ENCODE measurements around the gene PDE4D.

The PDE4D gene

GRCh38 chr5:59486508-59486907, 407.0 kb downstream of the PDE4D start:
- TF ChIP-seq, protein P1, sequence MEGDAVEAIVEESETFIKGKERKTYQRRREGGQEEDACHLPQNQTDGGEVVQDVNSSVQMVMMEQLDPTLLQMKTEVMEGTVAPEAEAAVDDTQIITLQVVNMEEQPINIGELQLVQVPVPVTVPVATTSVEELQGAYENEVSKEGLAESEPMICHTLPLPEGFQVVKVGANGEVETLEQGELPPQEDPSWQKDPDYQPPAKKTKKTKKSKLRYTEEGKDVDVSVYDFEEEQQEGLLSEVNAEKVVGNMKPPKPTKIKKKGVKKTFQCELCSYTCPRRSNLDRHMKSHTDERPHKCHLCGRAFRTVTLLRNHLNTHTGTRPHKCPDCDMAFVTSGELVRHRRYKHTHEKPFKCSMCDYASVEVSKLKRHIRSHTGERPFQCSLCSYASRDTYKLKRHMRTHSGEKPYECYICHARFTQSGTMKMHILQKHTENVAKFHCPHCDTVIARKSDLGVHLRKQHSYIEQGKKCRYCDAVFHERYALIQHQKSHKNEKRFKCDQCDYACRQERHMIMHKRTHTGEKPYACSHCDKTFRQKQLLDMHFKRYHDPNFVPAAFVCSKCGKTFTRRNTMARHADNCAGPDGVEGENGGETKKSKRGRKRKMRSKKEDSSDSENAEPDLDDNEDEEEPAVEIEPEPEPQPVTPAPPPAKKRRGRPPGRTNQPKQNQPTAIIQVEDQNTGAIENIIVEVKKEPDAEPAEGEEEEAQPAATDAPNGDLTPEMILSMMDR (IDR thresholded peaks at IDR 0.05; ENCODE audit: low read depth, low read length), result no peak
- no peak overlapping the region for H3K4me3 ChIP-seq (ENCODE audit: low read depth, low read length)
- in situ Hi-C loops (cut with HindIII; ENCODE audit: low sequenced_read_pairs), result no loop called here
- DNase-seq (ENCODE audit: low read depth, low spot score), result no peak

- no peak overlapping the region for H3K4me3 ChIP-seq (ENCODE audit: low read depth, low read length)
- TF ChIP-seq, protein P1 (IDR thresholded peaks at IDR 0.05; ENCODE audit: low read depth, low read length), result no peak
- in situ Hi-C loops (cut with HindIII; ENCODE audit: low sequenced_read_pairs), result no loop called here
- DNase-seq (ENCODE audit: low read depth, low spot score), result no peak
Observed at GRCh38 chr5:59485629-59486439, 407.7 kb downstream of the PDE4D start.

DNA sequence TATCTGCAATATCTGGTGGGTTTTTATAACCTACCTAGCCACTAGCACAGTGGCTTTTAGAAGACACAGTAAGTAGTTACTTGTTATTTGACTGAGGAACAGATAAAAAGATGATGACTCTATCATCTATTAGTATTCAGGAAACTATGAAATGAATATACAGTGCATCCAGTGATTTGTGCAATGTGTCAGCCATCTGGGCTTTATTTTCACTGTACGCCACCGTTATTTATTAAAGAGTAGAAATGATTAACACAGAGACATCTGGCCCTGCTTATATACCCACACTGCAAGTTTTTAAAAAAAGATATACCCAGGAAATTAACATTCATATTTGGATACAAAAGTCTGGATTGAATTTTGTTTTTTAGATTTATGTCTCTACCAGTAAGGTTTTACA, 408.4 kb downstream of the PDE4D start:
- TF ChIP-seq, protein P1 (IDR thresholded peaks at IDR 0.05; ENCODE audit: low read depth, low read length), result no peak
- no peak overlapping the region for H3K4me3 ChIP-seq (ENCODE audit: low read depth, low read length)
- DNase-seq (ENCODE audit: low read depth, low spot score), result no peak
- in situ Hi-C loops (cut with HindIII; ENCODE audit: low sequenced_read_pairs), result no loop called here

DNA sequence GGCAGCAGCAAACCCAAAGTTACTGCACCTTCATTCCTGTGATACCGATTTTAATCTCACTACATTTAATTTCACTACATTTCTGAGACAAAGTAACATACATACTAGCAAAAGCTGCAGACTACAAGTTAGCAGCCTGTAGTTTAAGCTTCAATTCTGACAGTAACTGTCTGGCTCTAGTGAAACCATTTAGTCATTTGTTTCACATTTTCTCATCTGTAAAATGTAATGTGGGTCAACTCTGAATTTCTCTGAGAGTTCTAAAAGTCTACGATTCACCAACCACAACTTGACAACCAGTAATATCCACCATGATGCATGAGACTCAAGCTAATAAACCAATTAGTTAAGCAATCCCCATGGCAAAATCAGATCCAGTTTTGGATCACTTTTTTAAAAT, 408.9 kb downstream of the PDE4D start:
- TF ChIP-seq, protein P1 (IDR thresholded peaks at IDR 0.05; ENCODE audit: low read depth, low read length), result no peak
- in situ Hi-C loops (cut with HindIII; ENCODE audit: low sequenced_read_pairs), result no loop called here
- no peak for DNase-seq (ENCODE audit: low read depth, low spot score)
- H3K4me3 ChIP-seq (ENCODE audit: low read depth, low read length), result no peak overlapping the region

DNA sequence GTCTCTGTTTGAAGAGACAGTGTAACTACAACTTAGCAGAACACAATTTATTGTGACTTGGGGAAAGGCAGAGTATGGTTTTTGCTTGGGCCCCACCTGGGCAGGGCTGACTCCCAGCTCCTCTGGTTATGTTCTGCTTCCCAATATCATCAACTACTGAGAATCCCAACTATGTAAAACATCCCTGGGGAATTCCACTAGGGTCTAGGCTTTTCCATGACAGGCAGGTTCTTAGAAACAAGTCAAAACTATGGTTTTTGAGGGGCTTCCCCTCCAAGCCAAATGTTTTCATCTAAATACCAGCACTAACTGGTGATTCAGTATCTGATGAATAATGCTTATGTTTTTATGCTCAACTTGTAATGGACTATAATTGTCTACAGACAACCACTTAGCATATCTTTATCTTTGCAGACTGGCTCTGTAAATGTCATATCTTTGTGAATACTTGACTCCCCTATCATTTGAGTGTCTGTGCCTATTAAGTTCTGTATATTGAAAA, 409.5 kb downstream of the PDE4D start:
- TF ChIP-seq, protein P1 (IDR thresholded peaks at IDR 0.05; ENCODE audit: low read depth, low read length), result no peak
- peak; percentile 41 for DNase-seq (ENCODE audit: low read depth, low spot score)
- no peak overlapping the region for H3K4me3 ChIP-seq (ENCODE audit: low read depth, low read length)
- in situ Hi-C loops (cut with HindIII; ENCODE audit: low sequenced_read_pairs), result no loop called here

DNA sequence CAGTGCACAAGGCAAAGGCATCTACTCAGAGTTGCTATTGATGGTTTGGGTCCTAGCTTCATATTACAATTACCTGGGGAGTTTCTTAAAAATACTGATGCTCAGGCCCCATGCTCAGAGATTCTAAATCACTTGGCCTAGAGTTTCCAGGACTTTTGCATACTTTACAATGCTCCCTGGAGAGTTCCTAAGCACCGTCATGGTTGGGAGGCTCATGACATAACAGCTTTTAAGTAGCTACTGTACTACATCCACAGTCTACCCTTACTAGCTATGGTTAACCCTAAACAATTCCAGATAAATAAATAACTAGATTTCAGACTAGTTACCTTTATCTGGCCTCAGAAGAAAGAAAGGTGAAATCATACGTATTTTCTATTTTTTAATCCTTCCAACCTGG, 414.4 kb downstream of the PDE4D start:
- no peak for DNase-seq (ENCODE audit: low read depth, low spot score)
- in situ Hi-C loops (cut with HindIII; ENCODE audit: low sequenced_read_pairs), result no loop called here
- TF ChIP-seq, protein P1 (IDR thresholded peaks at IDR 0.05; ENCODE audit: low read depth, low read length), result no peak
- H3K4me3 ChIP-seq (ENCODE audit: low read depth, low read length), result no peak overlapping the region

Data from astrocyte of the spinal cord (primary cell).